Stimulated activated CD8-positive, alpha-beta memory T cell treated with anti-CD3 and anti-CD28 coated beads, Interleukin-12 subunit alpha, Interleukin-12 subunit beta, amount 100 ng/mL, for 24 hours (primary cell): ENCODE measurements around the gene LENG1.

Experiments used
- DNase-seq: peaks from one replicate; pipeline ENCODE4 v3.0.0-alpha.2; 2020; ENCODE audit errors: extremely low read depth

The LENG1 gene

DNA sequence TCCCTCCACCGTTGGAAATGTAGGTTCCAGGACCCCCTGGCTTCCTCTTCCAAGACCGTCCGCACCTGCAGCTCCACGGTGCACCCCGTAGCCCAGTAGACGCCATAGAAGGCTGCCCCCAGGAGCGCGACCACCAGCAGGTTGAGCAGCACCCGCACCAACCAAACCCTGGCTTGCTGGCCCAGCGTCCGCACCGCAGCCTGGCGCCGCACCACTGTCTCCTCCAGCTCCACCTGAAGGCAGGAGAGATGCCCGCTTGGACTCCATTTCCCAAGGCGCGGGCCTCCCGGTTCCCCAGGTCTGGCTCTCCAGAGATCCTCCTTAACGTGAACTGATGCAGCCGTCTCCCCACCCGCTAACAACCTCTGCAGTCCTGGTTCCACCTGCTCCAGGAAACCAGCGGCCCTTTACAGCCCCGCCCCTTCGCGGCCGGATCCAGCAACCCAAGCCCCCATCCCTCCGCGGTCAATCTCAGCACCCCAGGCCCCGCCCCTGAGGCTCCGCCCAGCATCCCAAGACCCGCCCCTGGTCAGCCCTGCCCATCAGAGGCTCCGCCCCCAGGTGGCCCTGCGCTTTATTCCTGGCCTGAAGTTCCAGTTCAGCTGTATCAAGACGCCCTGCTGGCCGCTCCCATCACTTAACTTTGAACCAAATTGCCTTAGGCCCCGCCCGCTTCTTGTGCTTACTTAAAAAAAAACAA lies 5.0 kb upstream of the LENG1 start:
- DNase-seq = peak; percentile 32

GRCh38 chr19:54162884-54163283 lies 3.4 kb upstream of the LENG1 start:
- no peak for DNase-seq

DNA sequence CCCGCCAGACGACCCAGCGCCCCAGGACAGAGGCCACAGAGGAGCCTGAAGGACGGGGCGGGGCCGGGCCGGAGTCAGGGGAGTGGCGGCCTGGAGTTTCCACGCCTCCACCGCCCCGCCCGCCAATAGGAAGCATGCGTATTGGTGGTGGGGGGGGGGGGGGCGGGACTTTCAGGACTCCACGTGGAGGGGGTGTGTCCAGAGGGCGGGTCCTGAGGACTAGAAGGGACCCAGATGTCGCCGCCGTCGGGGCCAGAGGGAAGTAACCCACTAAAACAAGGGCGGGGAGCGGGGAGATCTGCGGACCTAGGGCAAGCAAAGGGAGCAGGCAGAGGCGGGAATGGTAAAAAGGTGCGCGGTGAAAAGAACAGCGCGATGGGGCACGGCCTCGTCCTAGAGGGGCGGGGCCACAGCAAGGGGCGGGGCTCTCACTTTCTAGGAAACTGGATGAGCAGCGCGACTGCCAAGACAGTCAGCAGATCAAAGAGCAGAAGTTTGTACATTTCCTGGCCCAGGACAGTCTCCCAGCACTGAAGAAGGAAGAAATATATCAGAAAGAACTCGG lies 2.8 kb upstream of the LENG1 start:
- DNase-seq = peak; percentile 56

- no peak for DNase-seq
These were observed 1.3 kb upstream of the LENG1 start for GRCh38 chr19:54160854-54161253.

- no peak for DNase-seq
These were observed 776 bp upstream of the LENG1 start for GRCh38 chr19:54160182-54160811.

DNA sequence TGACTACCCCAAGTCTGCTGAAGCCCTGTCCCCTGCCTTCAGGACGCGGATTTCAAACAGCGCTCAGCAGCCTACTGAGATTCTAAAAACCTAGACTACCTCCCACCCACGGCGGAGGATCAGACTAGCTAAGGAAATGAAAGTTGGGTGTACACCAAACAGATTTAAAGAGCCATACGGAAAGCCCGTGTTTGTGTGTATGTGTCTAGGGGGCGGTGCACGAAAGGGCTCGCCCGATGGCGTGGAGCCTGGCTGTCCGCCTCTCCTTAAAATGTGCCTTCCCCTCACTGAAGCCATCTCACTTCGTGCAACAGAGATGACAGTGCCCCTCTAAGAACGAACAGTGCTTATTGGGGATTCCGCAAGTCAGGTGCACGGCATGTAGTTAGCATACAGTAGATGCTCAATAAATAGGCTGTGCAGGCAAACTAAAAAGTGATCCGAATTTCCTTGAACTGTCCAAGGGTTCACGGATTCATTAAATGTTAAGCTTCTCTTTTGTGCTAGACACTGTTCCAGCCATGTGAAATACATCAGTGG lies 639 bp downstream of the LENG1 start:
- DNase-seq = no peak

- DNase-seq = no peak
These were observed 2.6 kb downstream of the LENG1 start for GRCh38 chr19:54156953-54157352.

- no peak for DNase-seq
These were observed 3.0 kb downstream of the LENG1 start for GRCh38 chr19:54156490-54156889.

DNA sequence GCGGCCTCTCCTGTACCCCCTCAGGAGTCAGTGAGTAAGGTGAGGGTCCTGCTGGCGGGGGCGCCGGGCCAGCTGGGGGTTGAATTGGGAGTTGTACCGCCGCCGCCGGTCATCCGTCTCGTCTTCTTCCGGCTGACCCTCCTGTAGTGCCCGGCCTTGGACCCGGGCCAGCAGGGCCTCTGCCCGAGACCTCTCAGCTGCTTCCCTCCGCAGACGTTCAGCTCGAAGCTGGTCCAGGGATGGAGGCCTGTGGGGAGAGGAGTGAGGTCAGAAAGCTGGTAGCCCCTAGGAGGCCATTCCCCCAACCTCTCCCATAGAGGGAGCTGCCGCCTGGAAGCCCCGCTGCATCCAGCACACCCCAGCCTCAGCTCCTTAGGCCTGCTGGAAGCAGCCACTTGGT lies 3.8 kb downstream of the LENG1 start:
- no peak for DNase-seq

GRCh38 chr19:54154603-54155345 lies 4.7 kb downstream of the LENG1 start:
- DNase-seq = no peak

- DNase-seq = no peak
These were observed 5.7 kb downstream of the LENG1 start for GRCh38 chr19:54153731-54154326.

DNA sequence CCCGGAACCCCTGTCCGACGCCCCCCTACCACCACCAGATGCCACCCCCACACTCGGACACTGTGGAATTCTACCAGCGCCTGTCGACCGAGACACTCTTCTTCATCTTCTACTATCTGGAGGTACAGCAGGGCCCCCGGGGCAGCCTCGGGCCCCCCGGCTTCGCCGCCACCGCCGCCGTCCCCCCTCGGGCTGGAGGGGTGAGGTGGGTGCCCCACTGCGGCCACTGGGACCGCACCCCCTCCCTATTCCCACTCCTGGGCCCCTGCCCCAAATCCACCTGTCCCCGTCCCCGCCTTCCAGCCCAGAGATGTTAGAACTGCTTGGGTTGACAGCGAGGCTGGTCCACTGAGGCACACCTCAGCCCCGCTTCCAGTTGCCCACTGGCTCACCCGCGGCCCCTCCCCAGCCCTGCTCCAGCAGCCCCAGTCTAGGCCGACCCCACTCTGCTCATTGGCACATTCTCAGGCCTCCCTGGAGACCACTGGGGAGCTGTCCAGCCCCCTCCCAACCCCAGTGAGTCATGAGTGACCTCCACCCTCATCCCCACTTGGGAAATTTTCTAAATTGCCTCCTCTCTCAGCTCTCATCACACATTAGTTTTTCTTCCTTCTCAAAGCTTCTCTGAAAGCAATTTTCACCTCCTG lies 6.5 kb downstream of the LENG1 start:
- no peak for DNase-seq

DNA sequence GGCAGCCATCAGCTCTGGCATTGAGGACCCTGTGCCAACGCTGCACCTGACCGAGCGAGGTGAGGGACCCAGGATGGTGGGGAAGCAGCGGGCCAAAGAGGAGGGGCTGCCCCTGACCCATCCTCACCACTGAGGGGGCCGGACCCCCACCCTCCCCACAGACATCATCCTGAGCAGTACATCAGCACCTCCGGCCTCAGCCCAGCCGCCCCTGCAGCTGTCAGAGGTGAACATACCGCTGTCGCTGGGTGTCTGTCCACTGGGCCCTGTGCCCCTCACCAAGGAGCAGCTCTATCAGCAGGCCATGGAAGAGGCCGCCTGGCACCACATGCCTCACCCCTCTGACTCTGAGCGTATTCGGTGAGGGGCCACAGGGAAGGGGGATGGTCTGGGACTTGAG lies 7.3 kb downstream of the LENG1 start:
- DNase-seq = no peak

GRCh38 chr19:54151362-54152035 lies 8.0 kb downstream of the LENG1 start:
- DNase-seq = no peak

- DNase-seq = no peak
These were observed 10.3 kb downstream of the LENG1 start for GRCh38 chr19:54149021-54149812.

DNA sequence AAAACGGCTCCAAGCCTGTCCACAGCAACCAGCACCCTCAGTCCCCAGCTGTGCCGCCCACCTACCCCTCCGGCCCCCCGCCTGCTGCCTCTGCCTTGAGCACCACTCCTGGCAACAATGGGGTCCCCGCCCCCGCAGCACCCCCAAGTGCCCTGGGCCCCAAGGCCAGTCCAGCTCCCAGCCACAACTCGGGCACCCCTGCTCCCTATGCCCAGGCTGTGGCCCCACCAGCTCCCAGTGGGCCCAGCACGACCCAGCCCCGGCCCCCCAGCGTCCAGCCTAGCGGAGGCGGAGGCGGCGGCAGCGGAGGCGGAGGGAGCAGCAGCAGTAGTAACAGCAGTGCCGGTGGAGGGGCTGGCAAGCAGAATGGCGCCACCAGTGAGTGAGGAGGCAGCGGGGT lies 11.4 kb downstream of the LENG1 start:
- DNase-seq = no peak

DNA sequence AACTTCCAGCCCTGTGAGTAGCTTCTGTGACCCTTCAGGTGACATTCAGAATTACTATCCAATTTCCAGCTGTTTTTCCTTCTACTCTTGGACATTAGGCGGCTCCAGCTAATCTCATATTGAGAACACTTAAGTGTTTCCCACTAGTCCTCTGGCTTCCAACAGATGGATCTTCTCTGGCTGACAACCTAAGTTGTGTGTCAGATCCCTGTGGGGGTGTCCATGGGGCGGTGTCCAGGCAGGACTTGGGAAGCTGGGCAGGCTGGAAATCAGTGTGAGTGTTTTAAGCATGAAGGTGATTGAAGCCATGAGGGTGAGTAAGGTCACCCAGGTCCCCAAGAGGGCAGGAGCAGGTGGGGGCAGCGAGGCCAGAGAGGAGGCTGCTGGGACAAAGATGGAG lies 11.8 kb downstream of the LENG1 start:
- DNase-seq = no peak

- no peak for DNase-seq
These were observed 13.9 kb downstream of the LENG1 start for GRCh38 chr19:54145541-54146158.

- no peak for DNase-seq
These were observed 17.2 kb downstream of the LENG1 start for GRCh38 chr19:54142166-54142780.
